Measurements from ENCODE around the gene THOP1.

The THOP1 gene

DNA sequence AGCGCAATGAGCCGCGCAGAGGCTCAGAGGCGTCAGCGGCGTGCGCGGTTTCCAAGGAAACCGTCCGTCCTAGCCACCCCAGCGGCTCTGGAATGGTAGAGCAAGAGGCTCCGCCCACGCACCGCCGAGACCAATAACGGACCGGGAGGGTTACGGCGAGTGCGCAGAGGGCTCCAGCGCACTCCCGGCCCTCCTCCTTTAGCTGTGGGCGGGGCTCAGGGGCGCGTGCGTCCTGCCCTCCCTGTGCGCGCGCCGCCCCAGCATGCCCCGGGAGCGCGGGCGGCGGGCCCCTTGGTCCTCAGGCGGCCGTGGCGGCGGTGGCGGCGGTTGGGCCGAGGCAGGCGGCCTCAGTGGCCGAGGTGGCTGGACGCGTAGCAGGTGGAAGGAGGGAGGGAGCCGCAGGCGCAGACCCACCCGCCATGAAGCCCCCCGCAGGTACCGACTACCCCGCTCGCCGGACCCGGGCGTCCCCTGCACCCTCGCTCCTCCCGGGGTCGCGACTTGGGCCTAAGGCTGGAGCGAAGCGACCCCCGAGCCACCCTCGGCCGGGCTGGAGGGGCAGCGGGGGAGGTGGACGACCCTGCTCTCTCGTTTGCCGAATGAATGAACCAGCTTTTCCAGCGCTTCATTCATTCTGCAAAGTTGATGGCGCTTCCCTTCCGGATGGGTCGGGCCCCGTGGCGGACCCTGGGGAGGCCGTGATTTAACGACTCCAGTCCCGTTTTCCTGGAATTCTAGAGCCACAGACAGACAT lies at the start of gene THOP1:
TSS of gene THOP1 (plus strand) at position 260 of the 754 bp plus-strand sequence. CDS start at position 420, 160 bp downstream.
- H3K9me3 ChIP-seq (ENCODE audit: control insufficient read depth in 5 of 5, low read length in 5 of 5): no peaks in the 10 kb centered on the region
- peak within 1 kb of the TSS in 4 of 5 donors; percentile 84 to 94 (median 88) for H3K9ac ChIP-seq (ENCODE audit: low read length in 5 of 5)
- H3K4me1 ChIP-seq (ENCODE audit: control insufficient read depth in 5 of 5, insufficient read depth in 5 of 5, low read length in 5 of 5): peaks cover 15 to 49% (median 46%) of the 10 kb centered on the region in 5 donors
- H3K36me3 ChIP-seq (ENCODE audit: control insufficient read depth in 5 of 5, insufficient read depth in 5 of 5, low read length in 5 of 5): peaks cover 0 to 5% (median under 1%) of the 10 kb centered on the region in 5 donors
- peak within 1 kb of the TSS; percentile 62 for H3K27ac ChIP-seq (ENCODE audit: low read depth, low read length)
- H3K27me3 ChIP-seq (ENCODE audit: control insufficient read depth in 5 of 5, insufficient read depth in 4 of 5, low read length in 5 of 5): no peaks in the 10 kb centered on the region
- peak within 1 kb of the TSS; percentile 68 to 89 (median 80) for H3K4me3 ChIP-seq (ENCODE audit: low read depth in 1 of 5, low read length in 5 of 5)

DNA sequence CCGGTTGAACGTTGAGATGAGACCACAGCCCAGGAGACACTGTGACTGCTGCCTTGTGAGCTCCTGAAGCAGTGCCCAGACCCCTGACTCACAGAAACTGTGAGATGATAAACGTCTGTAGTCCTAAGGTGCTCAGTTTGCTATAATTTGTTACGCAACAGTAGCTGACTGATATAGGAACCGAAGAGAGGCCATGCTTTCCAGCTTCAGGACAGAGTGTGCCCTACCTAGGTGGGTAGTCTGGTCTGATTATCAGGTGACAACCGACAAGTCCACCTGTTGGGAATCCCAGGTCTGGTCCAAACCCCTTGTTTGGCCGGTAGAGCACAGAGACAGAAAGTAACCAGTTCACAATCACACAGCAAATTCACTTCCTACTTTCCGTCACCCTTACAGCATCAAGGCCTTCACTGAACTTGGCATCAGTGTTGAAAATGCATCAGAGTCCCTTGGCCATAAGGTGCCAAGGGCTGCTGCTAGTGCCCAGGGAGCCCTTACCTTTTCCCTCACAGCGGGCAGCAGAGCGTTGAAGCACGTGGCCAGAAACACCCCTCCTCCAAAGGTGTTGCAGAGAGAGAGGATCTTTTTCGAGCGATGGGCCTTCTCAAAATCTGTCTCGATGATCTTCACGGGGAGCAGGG lies 48.6 kb upstream of the THOP1 start:
- H3K27ac ChIP-seq (ENCODE audit: low read depth, low read length): no peak overlapping the region
- peaks cover 0 to 3% (median 3%) of the 10 kb centered on the region in 5 donors for H3K27me3 ChIP-seq (ENCODE audit: control insufficient read depth in 5 of 5, insufficient read depth in 4 of 5, low read length in 5 of 5)
- H3K4me3 ChIP-seq (ENCODE audit: low read depth in 1 of 5, low read length in 5 of 5): no peak overlapping the region
- no peak overlapping the region for H3K9ac ChIP-seq (ENCODE audit: low read length in 5 of 5)
- peaks cover 0 to 47% (median 31%) of the 10 kb centered on the region in 5 donors for H3K36me3 ChIP-seq (ENCODE audit: control insufficient read depth in 5 of 5, insufficient read depth in 5 of 5, low read length in 5 of 5)
- peaks cover 6 to 28% (median 23%) of the 10 kb centered on the region in 5 donors for H3K4me1 ChIP-seq (ENCODE audit: control insufficient read depth in 5 of 5, insufficient read depth in 5 of 5, low read length in 5 of 5)
- H3K9me3 ChIP-seq (ENCODE audit: control insufficient read depth in 5 of 5, low read length in 5 of 5): peaks cover 0 to 5% (median 0%) of the 10 kb centered on the region in 5 donors

DNA sequence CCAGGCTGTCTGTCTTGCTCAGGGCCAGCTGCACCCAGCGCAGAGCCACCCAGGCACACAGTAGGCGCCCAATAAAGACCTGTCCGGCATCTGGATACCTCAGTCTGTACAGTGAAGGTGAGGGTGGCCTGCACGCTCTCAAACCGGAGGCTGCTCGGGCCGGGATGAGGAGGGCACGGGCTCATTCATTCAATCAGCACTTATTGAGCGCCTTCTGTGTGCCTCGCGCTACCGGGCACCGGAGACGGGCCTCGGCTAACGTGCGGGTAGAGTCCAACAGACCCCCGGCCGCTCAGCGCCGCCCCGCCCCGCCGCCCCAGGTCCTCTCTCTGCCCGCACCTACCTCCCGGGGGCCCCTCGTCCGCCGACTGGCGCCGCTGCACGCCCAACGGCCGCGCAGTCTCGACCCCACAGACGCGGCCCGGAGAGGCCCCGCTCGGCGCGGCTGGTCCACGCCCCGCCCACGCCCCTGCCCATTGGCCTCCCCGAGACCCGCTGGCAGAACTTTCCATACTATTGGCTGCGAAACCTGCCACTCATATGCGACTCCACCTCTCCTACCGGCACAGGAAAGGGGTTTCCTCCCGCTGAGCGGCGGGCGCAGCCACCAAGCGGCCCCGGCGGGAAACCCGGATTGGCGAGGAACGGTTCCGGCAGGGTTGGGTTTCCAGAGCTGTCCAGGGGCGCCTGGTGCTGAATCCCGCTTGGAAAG lies 45.5 kb upstream of the THOP1 start, which contains the start of gene SLC39A3:
TSS of gene SLC39A3 (minus strand) at position 416 of the 712 bp plus-strand sequence. CDS start 2,760 bp downstream, outside the sequence.
- H3K9me3 ChIP-seq (ENCODE audit: control insufficient read depth in 5 of 5, low read length in 5 of 5): peaks cover 0 to 5% (median 0%) of the 10 kb centered on the region in 5 donors

DNA sequence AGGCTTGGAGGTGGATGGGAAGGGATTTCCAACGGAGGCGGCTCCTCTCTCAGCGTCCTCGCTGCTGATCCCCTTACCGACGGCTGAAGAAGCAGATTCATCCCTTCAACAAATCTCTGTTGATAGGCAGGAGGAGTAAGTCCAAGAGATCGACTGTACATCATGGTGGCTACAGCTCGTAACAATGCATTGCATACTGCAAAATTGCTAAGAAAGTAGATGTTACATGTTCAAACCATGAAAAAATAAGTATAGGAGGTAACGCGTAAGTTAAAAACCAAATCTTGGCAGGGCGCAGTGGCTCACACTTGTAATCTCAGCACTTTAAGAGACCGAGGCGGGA lies 45.0 kb upstream of the THOP1 start:
- Histone ChIP-seq H3K4me3 (ENCODE audit: low read depth in 1 of 5, low read length in 5 of 5) (peak overlapping the region in 2 of 5 donors; percentile 22 to 91), H3K9me3 (ENCODE audit: control insufficient read depth in 5 of 5, low read length in 5 of 5) (peaks cover 0 to 5% (median 0%) of the 10 kb centered on the region in 5 donors), H3K36me3 (ENCODE audit: control insufficient read depth in 5 of 5, insufficient read depth in 5 of 5, low read length in 5 of 5) (peaks cover 0 to 18% (median 17%) of the 10 kb centered on the region in 5 donors), H3K4me1 (ENCODE audit: control insufficient read depth in 5 of 5, insufficient read depth in 5 of 5, low read length in 5 of 5) (peaks cover 3 to 17% (median 13%) of the 10 kb centered on the region in 5 donors), H3K9ac (ENCODE audit: low read length in 5 of 5) (no peak overlapping the region), H3K27ac (ENCODE audit: low read depth, low read length) (no peak overlapping the region), H3K27me3 (ENCODE audit: control insufficient read depth in 5 of 5, insufficient read depth in 4 of 5, low read length in 5 of 5) (peaks cover 0 to 3% (median 3%) of the 10 kb centered on the region in 5 donors)

More for the DNA sequence above, 45.5 kb upstream of the THOP1 start, which contains the start of gene SLC39A3:
- Histone ChIP-seq H3K4me1 (ENCODE audit: control insufficient read depth in 5 of 5, insufficient read depth in 5 of 5, low read length in 5 of 5) (peaks cover 3 to 18% (median 14%) of the 10 kb centered on the region in 5 donors), H3K27ac (ENCODE audit: low read depth, low read length) (no peak within 1 kb of the TSS), H3K4me3 (ENCODE audit: low read depth in 1 of 5, low read length in 5 of 5) (peak within 1 kb of the TSS; percentile 74 to 98 (median 91)), H3K27me3 (ENCODE audit: control insufficient read depth in 5 of 5, insufficient read depth in 4 of 5, low read length in 5 of 5) (peaks cover 0 to 3% (median 3%) of the 10 kb centered on the region in 5 donors), H3K36me3 (ENCODE audit: control insufficient read depth in 5 of 5, insufficient read depth in 5 of 5, low read length in 5 of 5) (peaks cover 0 to 23% (median 22%) of the 10 kb centered on the region in 5 donors), H3K9ac (ENCODE audit: low read length in 5 of 5) (peak within 1 kb of the TSS; percentile 48 to 90 (median 85))

DNA sequence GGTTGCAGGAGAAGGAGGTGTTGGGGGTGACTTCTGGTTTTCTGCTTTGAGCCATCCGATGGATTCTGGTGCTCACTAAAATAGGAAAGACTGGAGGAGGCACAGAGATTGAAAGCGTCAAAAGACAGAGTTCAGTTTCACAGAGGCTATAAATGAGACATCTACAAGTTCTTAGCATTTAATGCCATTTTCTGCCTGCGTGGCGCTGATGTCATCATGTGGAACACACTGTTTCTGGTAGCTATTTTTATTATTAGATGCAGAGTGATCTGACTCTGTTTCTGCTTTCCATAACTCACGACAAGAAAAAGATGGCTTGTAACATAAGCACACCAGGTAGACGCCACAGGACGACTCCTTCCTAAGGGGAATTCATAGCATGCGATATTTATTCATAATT lies 42.2 kb upstream of the THOP1 start:
- Histone ChIP-seq H3K4me1 (ENCODE audit: control insufficient read depth in 5 of 5, insufficient read depth in 5 of 5, low read length in 5 of 5) (peaks cover 3 to 16% (median 13%) of the 10 kb centered on the region in 5 donors), H3K36me3 (ENCODE audit: control insufficient read depth in 5 of 5, insufficient read depth in 5 of 5, low read length in 5 of 5) (no peaks in the 10 kb centered on the region), H3K27me3 (ENCODE audit: control insufficient read depth in 5 of 5, insufficient read depth in 4 of 5, low read length in 5 of 5) (peaks cover 0 to 3% (median 3%) of the 10 kb centered on the region in 5 donors), H3K9me3 (ENCODE audit: control insufficient read depth in 5 of 5, low read length in 5 of 5) (no peaks in the 10 kb centered on the region), H3K27ac (ENCODE audit: low read depth, low read length) (no peak overlapping the region), H3K4me3 (ENCODE audit: low read depth in 1 of 5, low read length in 5 of 5) (no peak overlapping the region), H3K9ac (ENCODE audit: low read length in 5 of 5) (no peak overlapping the region)

DNA sequence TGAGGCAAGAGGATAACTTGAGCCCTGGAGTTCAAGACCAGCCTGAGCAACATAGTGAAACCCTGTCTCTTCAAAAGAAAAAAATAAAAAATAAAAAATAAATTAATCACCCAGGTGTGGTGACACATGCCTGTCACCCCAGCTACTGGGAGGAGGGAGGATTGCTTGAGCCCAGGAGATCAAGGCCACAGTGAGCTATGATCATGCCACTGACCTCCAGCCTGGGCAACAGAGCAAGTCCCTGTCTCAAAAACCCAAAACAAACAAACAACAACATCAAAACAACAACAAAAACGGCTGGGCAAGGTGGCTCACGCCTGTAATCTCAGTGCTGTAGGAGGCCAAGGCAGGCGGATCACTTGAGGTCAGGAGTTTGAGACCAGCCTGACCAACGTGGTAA lies 41.2 kb upstream of the THOP1 start:
- Histone ChIP-seq H3K36me3 (ENCODE audit: control insufficient read depth in 5 of 5, insufficient read depth in 5 of 5, low read length in 5 of 5) (no peaks in the 10 kb centered on the region), H3K9me3 (ENCODE audit: control insufficient read depth in 5 of 5, low read length in 5 of 5) (no peaks in the 10 kb centered on the region), H3K4me1 (ENCODE audit: control insufficient read depth in 5 of 5, insufficient read depth in 5 of 5, low read length in 5 of 5) (peaks cover 2 to 10% (median 7%) of the 10 kb centered on the region in 5 donors), H3K27me3 (ENCODE audit: control insufficient read depth in 5 of 5, insufficient read depth in 4 of 5, low read length in 5 of 5) (peaks cover 0 to 6% (median 3%) of the 10 kb centered on the region in 5 donors), H3K4me3 (ENCODE audit: low read depth in 1 of 5, low read length in 5 of 5) (no peak overlapping the region), H3K9ac (ENCODE audit: low read length in 5 of 5) (no peak overlapping the region), H3K27ac (ENCODE audit: low read depth, low read length) (no peak overlapping the region)

DNA sequence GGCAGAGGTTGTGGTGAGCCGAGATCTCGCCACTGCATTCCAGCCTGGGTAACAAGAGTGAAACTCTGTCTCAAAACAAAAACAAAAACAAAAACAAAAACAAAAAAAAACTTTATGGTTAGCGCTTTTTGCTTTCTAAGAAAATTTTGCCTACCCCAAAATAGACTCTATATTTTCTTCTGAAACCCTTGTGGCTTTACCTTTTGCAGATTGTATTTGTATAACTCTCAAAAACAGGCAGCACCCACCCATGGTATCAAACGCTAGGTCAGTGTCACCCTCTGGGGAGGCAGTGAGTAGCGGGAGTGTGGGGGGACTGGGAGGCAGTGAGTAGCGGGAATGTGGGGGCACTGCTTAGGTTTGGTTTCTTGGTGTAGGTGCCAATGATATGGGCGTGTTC lies 38.0 kb upstream of the THOP1 start:
- Histone ChIP-seq H3K27ac (ENCODE audit: low read depth, low read length) (no peak overlapping the region), H3K9ac (ENCODE audit: low read length in 5 of 5) (no peak overlapping the region), H3K4me3 (ENCODE audit: low read depth in 1 of 5, low read length in 5 of 5) (no peak overlapping the region), H3K9me3 (ENCODE audit: control insufficient read depth in 5 of 5, low read length in 5 of 5) (no peaks in the 10 kb centered on the region), H3K36me3 (ENCODE audit: control insufficient read depth in 5 of 5, insufficient read depth in 5 of 5, low read length in 5 of 5) (no peaks in the 10 kb centered on the region), H3K4me1 (ENCODE audit: control insufficient read depth in 5 of 5, insufficient read depth in 5 of 5, low read length in 5 of 5) (peaks cover 0 to 3% (median 2%) of the 10 kb centered on the region in 5 donors), H3K27me3 (ENCODE audit: control insufficient read depth in 5 of 5, insufficient read depth in 4 of 5, low read length in 5 of 5) (peaks cover 0 to 3% (median 0%) of the 10 kb centered on the region in 5 donors)

DNA sequence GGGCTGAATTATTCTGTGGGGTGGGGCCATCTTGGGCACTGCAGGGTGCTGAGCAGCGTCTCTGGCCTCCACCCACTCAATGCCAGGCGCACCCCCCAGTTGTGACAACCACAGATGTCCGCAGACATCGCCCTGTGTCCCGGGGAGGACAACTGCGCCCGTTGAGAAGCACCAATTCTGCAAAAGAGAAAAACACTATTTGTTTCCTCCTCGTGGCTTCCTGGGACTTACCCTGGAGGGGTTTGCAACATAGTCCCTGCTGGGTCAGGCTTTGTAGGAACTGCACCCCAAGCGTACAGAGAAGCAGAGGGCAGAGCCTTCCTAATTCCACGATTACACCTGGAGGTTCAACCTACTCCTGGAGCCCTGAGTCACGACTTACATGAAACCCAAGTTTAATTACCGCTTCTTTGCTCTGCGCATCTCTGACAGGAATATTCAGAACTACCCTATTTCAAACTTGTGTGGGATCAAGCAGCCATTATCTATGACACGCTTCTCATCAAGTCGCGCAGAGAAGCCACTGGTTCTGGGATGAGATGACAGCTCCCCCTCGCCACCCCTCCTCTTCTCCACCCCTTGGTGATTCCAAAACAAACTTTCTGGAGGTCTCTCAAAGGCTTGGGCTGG lies 34.4 kb upstream of the THOP1 start:
- Histone ChIP-seq H3K27ac (ENCODE audit: low read depth, low read length) (no peak overlapping the region), H3K36me3 (ENCODE audit: control insufficient read depth in 5 of 5, insufficient read depth in 5 of 5, low read length in 5 of 5) (peaks cover 0 to 25% (median 19%) of the 10 kb centered on the region in 5 donors), H3K27me3 (ENCODE audit: control insufficient read depth in 5 of 5, insufficient read depth in 4 of 5, low read length in 5 of 5) (peaks cover 0 to 3% (median 0%) of the 10 kb centered on the region in 5 donors), H3K9ac (ENCODE audit: low read length in 5 of 5) (no peak overlapping the region), H3K4me1 (ENCODE audit: control insufficient read depth in 5 of 5, insufficient read depth in 5 of 5, low read length in 5 of 5) (peaks cover 0 to 3% (median 2%) of the 10 kb centered on the region in 5 donors), H3K9me3 (ENCODE audit: control insufficient read depth in 5 of 5, low read length in 5 of 5) (no peaks in the 10 kb centered on the region), H3K4me3 (ENCODE audit: low read depth in 1 of 5, low read length in 5 of 5) (no peak overlapping the region)

DNA sequence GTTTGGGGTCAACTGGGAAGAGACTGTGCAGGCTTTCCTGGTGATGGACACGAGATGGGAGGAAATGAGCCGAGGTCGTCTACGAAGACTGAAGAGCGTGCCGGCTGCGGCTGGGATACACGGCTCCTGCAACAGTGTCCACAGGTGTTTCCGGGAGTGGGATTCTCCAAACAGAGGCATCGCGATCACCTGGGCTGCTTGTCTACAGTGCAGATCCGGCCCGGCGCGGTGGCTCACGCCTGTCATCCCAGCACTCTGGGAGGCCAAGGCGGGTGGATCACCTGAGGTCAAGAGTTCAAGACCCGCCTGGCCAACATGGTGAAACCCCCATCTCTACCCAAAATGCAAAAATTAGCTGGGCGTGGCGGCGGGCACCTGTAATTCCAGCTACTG lies 33.9 kb upstream of the THOP1 start:
- Histone ChIP-seq H3K36me3 (ENCODE audit: control insufficient read depth in 5 of 5, insufficient read depth in 5 of 5, low read length in 5 of 5) (peaks cover 0 to 29% (median 21%) of the 10 kb centered on the region in 5 donors), H3K4me1 (ENCODE audit: control insufficient read depth in 5 of 5, insufficient read depth in 5 of 5, low read length in 5 of 5) (peaks cover 0 to 3% (median 2%) of the 10 kb centered on the region in 5 donors), H3K9me3 (ENCODE audit: control insufficient read depth in 5 of 5, low read length in 5 of 5) (no peaks in the 10 kb centered on the region), H3K9ac (ENCODE audit: low read length in 5 of 5) (no peak overlapping the region), H3K27me3 (ENCODE audit: control insufficient read depth in 5 of 5, insufficient read depth in 4 of 5, low read length in 5 of 5) (peaks cover 0 to 3% (median 0%) of the 10 kb centered on the region in 5 donors), H3K4me3 (ENCODE audit: low read depth in 1 of 5, low read length in 5 of 5) (no peak overlapping the region), H3K27ac (ENCODE audit: low read depth, low read length) (no peak overlapping the region)

All from subcutaneous abdominal adipose tissue (tissue), 5 donors.